ENCODE results near the gene RAET1E.

- TF ChIP-seq EZH2 (IDR thresholded peaks at IDR 0.05; ENCODE audit: borderline replicate concordance, insufficient read depth, low read depth, low read length, poor library complexity, severe bottlenecking) (no peak), CTCF (IDR thresholded peaks at IDR 0.05) (no peak)
Measured at GRCh38 chr6:149917679-149918078, 19.8 kb upstream of the RAET1E start.

Data from B cell (primary cell).